Activated CD4-positive, alpha-beta memory T cell treated with anti-CD3 and anti-CD28 coated beads for 36 hours (primary cell): Measurements from ENCODE around the gene LRIG1. TPM values are rescaled to one million over a fixed set of nuclear protein-coding genes. Genes with fewer than 3 reads are reported as not detected.
A peak's percentile ranks its signal among the peaks of the same experiment; 100 is the strongest.

Experiments used
- CTCF ChIA-PET: fragments of 350-600 bp; sonication (Branson Sonifier 250); formaldehyde crosslinking; loops from one replicate; lab custom pipeline; 2021; ENCODE audit warnings: antibody characterized with exemption, inconsistent platforms; lab: Charles Lee
- POLR2A ChIA-PET: fragments of 350-600 bp; sonication (Branson Sonifier 250); formaldehyde crosslinking; loops from one replicate; lab custom pipeline; 2021; ENCODE audit warnings: antibody characterized with exemption; lab: Charles Lee
- DNase-seq: peaks from one replicate; pipeline ENCODE4 v3.0.0-alpha.2; 2020
- H3K27ac Mint-ChIP-seq: one replicate; pipeline ENCODE4 v1.8.0; 2021; ENCODE audit warnings: mixed read lengths
- H3K27me3 Mint-ChIP-seq: one replicate; pipeline ENCODE4 v1.8.0; 2021; ENCODE audit warnings: mixed read lengths
- H3K36me3 Mint-ChIP-seq: one replicate; pipeline ENCODE4 v1.8.0; 2021; ENCODE audit warnings: mixed read lengths
- H3K4me1 Mint-ChIP-seq: one replicate; pipeline ENCODE4 v1.8.0; 2021; ENCODE audit warnings: low read depth, mixed read lengths
- H3K4me3 Mint-ChIP-seq: one replicate; pipeline ENCODE4 v1.8.0; 2021; ENCODE audit warnings: mild to moderate bottlenecking, mixed read lengths
- H3K9me3 Mint-ChIP-seq: one replicate; pipeline ENCODE4 v1.8.0; 2021; ENCODE audit warnings: mixed read lengths
- intact Hi-C: fragments of 100-400 bp; cut with micrococcal nuclease; formaldehyde crosslinking; loops from one replicate; pipeline ENCODE4 v1.15.1; 2023
- total RNA-seq, 2 experiments: library from RNA; stranded (reverse); gene quantifications; one replicate each; pipeline ENCODE4 v1.2.3, GENCODE V29; 2021

The LRIG1 gene
- total RNA-seq, 2 experiments from 2014 or later = 35.3 to 40.4 TPM

GRCh38 chr3:66383998-66384745 lies 116.7 kb downstream of the LRIG1 start:
- H3K4me1 Mint-ChIP-seq = peaks cover 16% of the 10 kb centered on the region
- no peaks in the 10 kb centered on the region for H3K9me3 Mint-ChIP-seq
- H3K36me3 Mint-ChIP-seq = peaks cover 71% of the 10 kb centered on the region
- ChIA-PET CTCF (interaction anchor here (1.0 kb wide), 1 partner anchor 107 kb away, joined by 5 read pairs; no protein-coding TSS in a partner anchor), POLR2A (no interaction called here)
- peak overlapping the region; percentile 25 for H3K27ac Mint-ChIP-seq
- DNase-seq = no peak
- intact Hi-C loops = no loop called here
- H3K4me3 Mint-ChIP-seq = no peak overlapping the region
- H3K27me3 Mint-ChIP-seq = no peaks in the 10 kb centered on the region

GRCh38 chr3:66383023-66383422 lies 117.8 kb downstream of the LRIG1 start:
- intact Hi-C loops = no loop called here
- POLR2A ChIA-PET = interaction anchor here (0.7 kb wide), 1 partner anchor 72 kb away, joined by 3 read pairs; no protein-coding TSS in a partner anchor
- no peak overlapping the region for H3K4me3 Mint-ChIP-seq
- H3K27ac Mint-ChIP-seq = no peak overlapping the region
- no peaks in the 10 kb centered on the region for H3K9me3 Mint-ChIP-seq
- H3K27me3 Mint-ChIP-seq = no peaks in the 10 kb centered on the region
- H3K36me3 Mint-ChIP-seq = peaks cover 71% of the 10 kb centered on the region
- peaks cover 12% of the 10 kb centered on the region for H3K4me1 Mint-ChIP-seq
- CTCF ChIA-PET = interaction anchor here (1.0 kb wide), 1 partner anchor 106 kb away, joined by 5 read pairs; no protein-coding TSS in a partner anchor
- no peak for DNase-seq

- Mint-ChIP-seq H3K36me3 (peaks cover 76% of the 10 kb centered on the region), H3K27me3 (no peaks in the 10 kb centered on the region), H3K4me1 (peaks cover 13% of the 10 kb centered on the region), H3K27ac (peak overlapping the region; percentile 3), H3K9me3 (no peaks in the 10 kb centered on the region), H3K4me3 (no peak overlapping the region)
- DNase-seq = no peak
- ChIA-PET POLR2A (no interaction called here), CTCF (interaction anchor here (1.4 kb wide), 1 partner anchor 129 kb away, joined by 4 read pairs; no protein-coding TSS in a partner anchor)
- intact Hi-C loops = no loop called here
These were observed 118.7 kb downstream of the LRIG1 start for GRCh38 chr3:66382142-66382541.

GRCh38 chr3:66381626-66382025 lies 119.2 kb downstream of the LRIG1 start:
- ChIA-PET CTCF (interaction anchor here (0.8 to 1.4 kb wide), 3 partner anchors 26 to 153 kb away, joined by 3 to 4 read pairs (median 3); no protein-coding TSS in a partner anchor), POLR2A (no interaction called here)
- Mint-ChIP-seq H3K9me3 (no peaks in the 10 kb centered on the region), H3K27ac (peak overlapping the region; percentile 15), H3K36me3 (peaks cover 76% of the 10 kb centered on the region), H3K4me3 (no peak overlapping the region), H3K27me3 (no peaks in the 10 kb centered on the region), H3K4me1 (peaks cover 11% of the 10 kb centered on the region)
- intact Hi-C loops = no loop called here
- DNase-seq = no peak

GRCh38 chr3:66380200-66380932 lies 120.5 kb downstream of the LRIG1 start:
- Mint-ChIP-seq H3K27ac (no peak overlapping the region), H3K36me3 (peaks cover 69% of the 10 kb centered on the region), H3K4me1 (peaks cover 11% of the 10 kb centered on the region), H3K9me3 (no peaks in the 10 kb centered on the region), H3K27me3 (no peaks in the 10 kb centered on the region), H3K4me3 (no peak overlapping the region)
- no peak for DNase-seq
- CTCF ChIA-PET = interaction anchor here (3.2 kb wide), 1 partner anchor 442 kb away, joined by 22 read pairs; no protein-coding TSS in a partner anchor
- POLR2A ChIA-PET = no interaction called here
- intact Hi-C loops = no loop called here

- ChIA-PET POLR2A (no interaction called here), CTCF (interaction anchor here (2.4 to 3.2 kb wide), 4 partner anchors 16 to 443 kb away, joined by 15 to 47 read pairs (median 21); no protein-coding TSS in a partner anchor)
- intact Hi-C loops = no loop called here
- H3K4me3 Mint-ChIP-seq = no peak overlapping the region
- peaks cover 61% of the 10 kb centered on the region for H3K36me3 Mint-ChIP-seq
- DNase-seq = no peak
- H3K27ac Mint-ChIP-seq = no peak overlapping the region
- H3K4me1 Mint-ChIP-seq = peaks cover 11% of the 10 kb centered on the region
- no peaks in the 10 kb centered on the region for H3K9me3 Mint-ChIP-seq
- H3K27me3 Mint-ChIP-seq = no peaks in the 10 kb centered on the region
These were observed 121.3 kb downstream of the LRIG1 start for GRCh38 chr3:66379565-66379964.

- H3K4me3 Mint-ChIP-seq = no peak overlapping the region
- no peaks in the 10 kb centered on the region for H3K27me3 Mint-ChIP-seq
- H3K4me1 Mint-ChIP-seq = peaks cover 11% of the 10 kb centered on the region
- intact Hi-C loops = no loop called here
- DNase-seq = peak; percentile 62
- POLR2A ChIA-PET = interaction anchor here (1.6 kb wide), 1 partner anchor 99 kb away, joined by 3 read pairs; no protein-coding TSS in a partner anchor
- peak overlapping the region; percentile 83 for H3K27ac Mint-ChIP-seq
- H3K9me3 Mint-ChIP-seq = no peaks in the 10 kb centered on the region
- CTCF ChIA-PET = interaction anchor here (0.5 to 3.2 kb wide), 38 partner anchors 9 to 444 kb away, joined by 3 to 47 read pairs (median 5); no protein-coding TSS in a partner anchor
- H3K36me3 Mint-ChIP-seq = peaks cover 48% of the 10 kb centered on the region
These were observed 122.6 kb downstream of the LRIG1 start for GRCh38 chr3:66378256-66378655.

- Mint-ChIP-seq H3K9me3 (no peaks in the 10 kb centered on the region), H3K36me3 (peaks cover 48% of the 10 kb centered on the region), H3K4me3 (no peak overlapping the region), H3K4me1 (peaks cover 11% of the 10 kb centered on the region), H3K27ac (peak overlapping the region; percentile 83), H3K27me3 (no peaks in the 10 kb centered on the region)
- CTCF ChIA-PET = interaction anchor here (0.8 to 3.2 kb wide), 37 partner anchors 10 to 445 kb away, joined by 3 to 47 read pairs (median 5); no protein-coding TSS in a partner anchor
- no peak for DNase-seq
- POLR2A ChIA-PET = interaction anchor here (1.6 kb wide), 1 partner anchor 98 kb away, joined by 3 read pairs; no protein-coding TSS in a partner anchor
- intact Hi-C loops = no loop called here
These were observed 123.0 kb downstream of the LRIG1 start for GRCh38 chr3:66377800-66378199.

GRCh38 chr3:66376568-66376967 lies 124.3 kb downstream of the LRIG1 start:
- ChIA-PET CTCF (interaction anchor here (2.0 to 2.6 kb wide), 4 partner anchors 11 to 33 kb away, joined by 12 to 26 read pairs (median 16); no protein-coding TSS in a partner anchor), POLR2A (interaction anchor here (1.6 kb wide), 1 partner anchor 97 kb away, joined by 3 read pairs; no protein-coding TSS in a partner anchor)
- H3K9me3 Mint-ChIP-seq = no peaks in the 10 kb centered on the region
- H3K36me3 Mint-ChIP-seq = peaks cover 41% of the 10 kb centered on the region
- intact Hi-C loops = no loop called here
- H3K27me3 Mint-ChIP-seq = no peaks in the 10 kb centered on the region
- H3K4me3 Mint-ChIP-seq = no peak overlapping the region
- no peak overlapping the region for H3K27ac Mint-ChIP-seq
- DNase-seq = no peak
- peaks cover 11% of the 10 kb centered on the region for H3K4me1 Mint-ChIP-seq

GRCh38 chr3:66372681-66373350 lies 128.0 kb downstream of the LRIG1 start:
- no peak overlapping the region for H3K27ac Mint-ChIP-seq
- CTCF ChIA-PET = interaction anchor here (0.7 to 4.2 kb wide), 5 partner anchors 95 to 427 kb away, joined by 3 to 17 read pairs (median 4); no protein-coding TSS in a partner anchor
- POLR2A ChIA-PET = no interaction called here
- H3K9me3 Mint-ChIP-seq = no peaks in the 10 kb centered on the region
- DNase-seq = peak; percentile 67
- H3K36me3 Mint-ChIP-seq = peaks cover 19% of the 10 kb centered on the region
- H3K27me3 Mint-ChIP-seq = no peaks in the 10 kb centered on the region
- intact Hi-C loops = loop anchor here (1.0 to 2.0 kb wide), 2 partner anchors 70 to 97 kb away; no protein-coding TSS in a partner anchor
- H3K4me3 Mint-ChIP-seq = no peak overlapping the region
- H3K4me1 Mint-ChIP-seq = peaks cover 3% of the 10 kb centered on the region

GRCh38 chr3:66371432-66371831 lies 129.4 kb downstream of the LRIG1 start:
- ChIA-PET CTCF (interaction anchor here (4.2 kb wide), 1 partner anchor 94 kb away, joined by 17 read pairs; no protein-coding TSS in a partner anchor), POLR2A (no interaction called here)
- Mint-ChIP-seq H3K4me1 (no peaks in the 10 kb centered on the region), H3K36me3 (peaks cover 10% of the 10 kb centered on the region), H3K9me3 (no peaks in the 10 kb centered on the region), H3K4me3 (no peak overlapping the region), H3K27me3 (no peaks in the 10 kb centered on the region), H3K27ac (no peak overlapping the region)
- DNase-seq = no peak
- intact Hi-C loops = no loop called here
